Trophoblast cell (in vitro differentiated cells and primary cell): ENCODE measurements around the gene KLF6.
A peak's percentile ranks its signal among the peaks of the same experiment; 100 is the strongest.
"Not testable (repeated sequence)": the region's sequence is repeated elsewhere in the genome, so short reads cannot be mapped to it uniquely, and the experiment has no call there.

Experiments
- DNase-seq, 2 donors: peaks; one replicate each; pipeline ENCODE4 v3.0.0-alpha.2; 2016
- H2AFZ ChIP-seq: 2 replicates; pipeline ENCODE4 v1.6.1; 2013; ENCODE audit warnings: low read length, moderate library complexity, mild to moderate bottlenecking; ENCODE audit not compliant: insufficient read depth, poor library complexity
- H2AK5ac ChIP-seq: 2 replicates; pipeline ENCODE4 v1.6.1; 2013; ENCODE audit warnings: mild to moderate bottlenecking, low read length
- H2BK120ac ChIP-seq: 2 replicates; pipeline ENCODE4 v1.6.1; 2013; ENCODE audit warnings: low read length, mild to moderate bottlenecking, moderate library complexity; ENCODE audit not compliant: insufficient read depth, poor library complexity
- H2BK12ac ChIP-seq: 2 replicates; pipeline ENCODE4 v1.6.1; 2013; ENCODE audit warnings: mild to moderate bottlenecking, low read length, moderate library complexity
- H2BK5ac ChIP-seq: 2 replicates; pipeline ENCODE4 v1.6.1; 2013; ENCODE audit warnings: low read length, low read depth, moderate library complexity, mild to moderate bottlenecking; ENCODE audit not compliant: poor library complexity
- H3K14ac ChIP-seq: 2 replicates; pipeline ENCODE4 v1.6.1; 2013; ENCODE audit warnings: mild to moderate bottlenecking, low read length
- H3K18ac ChIP-seq: 2 replicates; pipeline ENCODE4 v1.6.1; 2013; ENCODE audit warnings: mild to moderate bottlenecking, low read length
- H3K23ac ChIP-seq: 2 replicates; pipeline ENCODE4 v1.6.1; 2013; ENCODE audit warnings: low read length
- H3K27ac ChIP-seq: 2 replicates; pipeline ENCODE4 v1.5.1; 2013; ENCODE audit warnings: low read depth, mild to moderate bottlenecking, inconsistent platforms, low read length, moderate library complexity
- H3K27me3 ChIP-seq: 2 replicates; pipeline ENCODE4 v1.6.1; 2013; ENCODE audit warnings: inconsistent platforms, mild to moderate bottlenecking, low read length, moderate library complexity; ENCODE audit not compliant: insufficient read depth
- H3K36me3 ChIP-seq, 2 experiments: 1 replicate in 1 of 2; 2 replicates in 1 of 2; pipeline ENCODE4 v1.6.1; 2013; ENCODE audit warnings: low read length in 2 of 2, mild to moderate bottlenecking in 2 of 2, moderate library complexity in 1 of 2; ENCODE audit not compliant: insufficient read depth in 2 of 2, control insufficient read depth in 1 of 2
- H3K4ac ChIP-seq: 2 replicates; pipeline ENCODE4 v1.6.1; 2013; ENCODE audit warnings: low read depth, mild to moderate bottlenecking, low read length, moderate library complexity
- H3K4me1 ChIP-seq, 2 experiments: 1 replicate in 1 of 2; 2 replicates in 1 of 2; pipeline ENCODE4 v1.6.1; 2013; ENCODE audit warnings: low read length in 2 of 2, mild to moderate bottlenecking in 2 of 2, moderate library complexity in 1 of 2; ENCODE audit not compliant: insufficient read depth in 2 of 2, control insufficient read depth in 1 of 2
- H3K4me2 ChIP-seq: 2 replicates; pipeline ENCODE4 v1.6.1; 2013; ENCODE audit warnings: inconsistent platforms, mild to moderate bottlenecking, low read length, moderate library complexity
- H3K4me3 ChIP-seq: 2 replicates; pipeline ENCODE4 v1.5.1; 2013; ENCODE audit warnings: mild to moderate bottlenecking, low read depth, low read length, inconsistent platforms
- H3K79me1 ChIP-seq: one replicate; pipeline ENCODE4 v1.6.1; 2013; ENCODE audit warnings: low read length
- H3K79me2 ChIP-seq: 2 replicates; pipeline ENCODE4 v1.6.1; 2013; ENCODE audit warnings: low read length, mild to moderate bottlenecking; ENCODE audit not compliant: control insufficient read depth, insufficient read depth, poor library complexity
- H3K9ac ChIP-seq: 2 replicates; pipeline ENCODE4 v1.6.1; 2013; ENCODE audit warnings: mild to moderate bottlenecking, low read length
- H3K9me3 ChIP-seq: 2 replicates; pipeline ENCODE4 v1.6.1; 2013; ENCODE audit warnings: low read depth, mild to moderate bottlenecking, control low read depth, inconsistent platforms, low read length; ENCODE audit not compliant: insufficient read depth
- H4K12ac ChIP-seq: 2 replicates; pipeline ENCODE4 v1.6.1; 2013; ENCODE audit warnings: low read depth, mild to moderate bottlenecking, low read length, moderate library complexity
- H4K8ac ChIP-seq: 2 replicates; pipeline ENCODE4 v1.6.1; 2013; ENCODE audit warnings: low read depth, mild to moderate bottlenecking, low read length, moderate library complexity
- H4K91ac ChIP-seq: one replicate; pipeline ENCODE4 v1.6.1; 2013; ENCODE audit warnings: low read depth, mild to moderate bottlenecking, low read length, moderate library complexity
- WGBS: extraction: QIAGEN DNeasy Blood & Tissue Kit; methylation state at CpG from one replicate; pipeline ENCODE4 v1.1.7; 2013; ENCODE audit warnings: missing lambda C conversion rate; ENCODE audit not compliant: insufficient read length, insufficient coverage; ENCODE audit errors: extremely low coverage; 5-methylcytosine and 5-hydroxymethylcytosine counted together

Gene KLF6

DNA sequence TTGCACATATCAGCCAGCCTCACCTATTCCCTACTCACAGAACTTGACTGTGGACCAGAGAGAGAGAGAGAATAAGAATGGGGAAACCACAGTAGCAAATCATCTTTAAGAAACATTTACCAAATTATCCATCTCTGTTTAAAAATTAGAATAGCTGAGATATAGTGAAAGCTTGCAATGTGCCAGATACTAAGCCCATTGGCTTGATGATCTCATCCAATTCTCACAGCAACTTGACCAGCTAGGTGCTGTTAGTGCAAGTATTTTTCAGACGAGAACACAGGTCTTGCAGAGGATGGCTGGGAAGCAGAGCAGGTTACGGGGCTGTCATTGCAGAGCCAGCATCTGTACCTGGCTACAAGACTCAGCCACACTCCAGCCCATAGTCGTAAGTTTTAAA lies 50.9 kb downstream of the KLF6 start:
- Histone ChIP-seq H3K79me1 (peaks cover 4% of the 10 kb centered on the region), H4K91ac (peak overlapping the region; percentile 15), H3K27ac (no peak overlapping the region), H3K27me3 (no peaks in the 10 kb centered on the region), H2BK120ac (no peak overlapping the region), H2BK5ac (no peak overlapping the region), H3K4ac (no peak overlapping the region), H3K9me3 (peaks cover 1% of the 10 kb centered on the region), H3K4me1 (peaks cover 0 to 5% of the 10 kb centered on the region in 2 experiments), H3K4me2 (no peak overlapping the region), H3K4me3 (no peak overlapping the region), H3K9ac (no peak overlapping the region), H3K18ac (no peak overlapping the region), H4K8ac (peak overlapping the region; percentile 1), H3K14ac (peak overlapping the region; percentile 39), H2AK5ac (no peak overlapping the region), H3K23ac (no peak overlapping the region), H3K79me2 (no peaks in the 10 kb centered on the region), H2BK12ac (peak overlapping the region; percentile 82), H3K36me3 (no peaks in the 10 kb centered on the region), H4K12ac (no peak overlapping the region), H2AFZ (no peak overlapping the region)
- DNase-seq = no peak
- WGBS = no CpG with 5 or more reads among the region's 3 CpGs

DNA sequence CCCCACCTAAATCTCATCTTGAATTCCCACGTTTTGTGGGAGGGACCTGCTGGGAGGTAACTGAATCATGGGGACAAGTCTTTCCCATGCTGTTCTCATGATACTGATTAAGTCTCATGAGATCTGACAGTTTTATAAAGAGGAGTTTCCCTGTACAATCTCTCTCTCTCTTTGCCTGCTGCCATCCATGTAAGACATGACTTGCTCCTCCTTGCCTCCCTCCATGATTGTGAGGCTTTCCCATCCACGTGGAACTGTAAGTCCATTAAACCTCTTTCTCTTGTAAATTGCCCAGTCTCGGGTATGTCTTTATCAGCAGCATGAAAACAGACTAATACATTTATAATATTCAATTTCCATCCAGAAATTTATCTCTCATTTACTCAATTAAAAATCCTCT lies 52.8 kb downstream of the KLF6 start:
- not testable (repeated sequence) for H3K79me1 ChIP-seq, H3K4me3 ChIP-seq, H2BK5ac ChIP-seq, H3K9me3 ChIP-seq, H3K18ac ChIP-seq, H2BK12ac ChIP-seq, H3K4me1 ChIP-seq, H3K36me3 ChIP-seq, H3K4me2 ChIP-seq, DNase-seq, H4K12ac ChIP-seq, H3K27ac ChIP-seq, H4K91ac ChIP-seq, H3K4ac ChIP-seq, H2BK120ac ChIP-seq, H3K9ac ChIP-seq, H3K14ac ChIP-seq, H2AFZ ChIP-seq, H2AK5ac ChIP-seq, H3K27me3 ChIP-seq, H4K8ac ChIP-seq, H3K79me2 ChIP-seq, H3K23ac ChIP-seq
- no CpG with 5 or more reads among the region's 3 CpGs for WGBS

DNA sequence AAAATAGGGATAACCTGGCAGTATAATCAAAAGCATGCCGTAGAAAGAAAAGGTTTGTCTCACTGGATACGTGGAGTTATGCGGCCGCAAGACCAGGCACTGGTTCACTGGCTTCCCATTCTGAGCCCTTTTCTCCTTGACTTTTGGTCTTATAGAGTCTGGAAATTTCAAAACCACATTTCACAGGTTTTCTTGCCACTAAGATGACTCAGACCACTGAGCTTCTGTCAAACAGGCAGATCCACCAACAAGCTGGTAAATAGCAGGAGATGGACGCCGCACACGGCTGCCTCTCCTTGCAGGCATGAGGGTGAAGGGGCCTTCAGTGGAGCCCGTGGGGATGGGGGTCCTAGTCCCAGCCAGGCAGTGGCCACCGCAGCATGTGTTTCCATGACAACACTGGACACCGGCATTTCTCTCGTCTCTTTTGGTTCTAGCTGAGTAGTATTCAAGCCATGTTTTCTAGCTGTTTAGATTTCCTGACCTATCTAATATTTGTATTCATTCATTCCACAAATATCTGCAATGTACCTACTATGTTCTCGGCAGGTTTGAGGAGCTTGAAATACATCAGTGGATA lies 55.5 kb downstream of the KLF6 start:
- no peak overlapping the region for H4K8ac ChIP-seq
- H3K23ac ChIP-seq = no peak overlapping the region
- peak; percentile 77 to 92 for DNase-seq
- no peak overlapping the region for H2AFZ ChIP-seq
- no peak overlapping the region for H3K4ac ChIP-seq
- H3K4me2 ChIP-seq = no peak overlapping the region
- H3K9ac ChIP-seq = no peak overlapping the region
- no peaks in the 10 kb centered on the region for H3K36me3 ChIP-seq
- no peaks in the 10 kb centered on the region for H3K79me2 ChIP-seq
- H3K27me3 ChIP-seq = no peaks in the 10 kb centered on the region
- H2AK5ac ChIP-seq = no peak overlapping the region
- peaks cover 0 to 5% of the 10 kb centered on the region in 2 experiments for H3K4me1 ChIP-seq
- WGBS = no CpG with 5 or more reads among the region's 12 CpGs
- no peak overlapping the region for H4K12ac ChIP-seq
- H2BK5ac ChIP-seq = no peak overlapping the region
- no peak overlapping the region for H4K91ac ChIP-seq
- H3K79me1 ChIP-seq = peaks cover 6% of the 10 kb centered on the region
- H2BK12ac ChIP-seq = no peak overlapping the region
- no peak overlapping the region for H3K27ac ChIP-seq
- peaks cover 1% of the 10 kb centered on the region for H3K9me3 ChIP-seq
- no peak overlapping the region for H2BK120ac ChIP-seq
- H3K18ac ChIP-seq = no peak overlapping the region
- H3K14ac ChIP-seq = no peak overlapping the region
- no peak overlapping the region for H3K4me3 ChIP-seq

DNA sequence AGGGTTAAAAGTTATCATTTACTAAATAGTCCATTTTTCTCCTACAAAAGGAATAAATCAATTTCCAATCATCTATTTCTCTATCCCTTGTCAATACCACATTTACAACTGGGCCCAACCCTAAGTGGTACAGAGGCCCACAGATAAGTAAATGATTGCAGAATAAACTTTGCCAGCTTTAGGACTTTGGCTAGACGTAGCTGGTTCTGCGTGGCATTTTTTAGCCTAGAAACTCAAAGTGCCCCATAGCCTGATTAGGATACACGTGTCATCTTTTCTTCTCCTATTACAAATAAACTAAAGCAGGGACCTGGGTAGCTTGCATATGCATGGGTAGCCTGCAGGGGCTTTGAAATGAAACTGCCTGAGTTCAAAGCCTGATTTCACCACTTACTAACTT lies 56.4 kb downstream of the KLF6 start:
- Histone ChIP-seq H2BK12ac (peak overlapping the region; percentile 64), H3K79me2 (no peaks in the 10 kb centered on the region), H3K27ac (no peak overlapping the region), H3K9me3 (peaks cover 1% of the 10 kb centered on the region), H4K91ac (no peak overlapping the region), H3K4me1 (peaks cover 0 to 5% of the 10 kb centered on the region in 2 experiments), H3K14ac (no peak overlapping the region), H3K9ac (no peak overlapping the region), H3K4me2 (no peak overlapping the region), H4K12ac (no peak overlapping the region), H3K27me3 (no peaks in the 10 kb centered on the region), H3K36me3 (no peaks in the 10 kb centered on the region), H3K18ac (no peak overlapping the region), H2BK120ac (no peak overlapping the region), H2AK5ac (no peak overlapping the region), H3K4me3 (no peak overlapping the region), H3K4ac (no peak overlapping the region), H2AFZ (no peak overlapping the region), H3K79me1 (peaks cover 6% of the 10 kb centered on the region), H2BK5ac (no peak overlapping the region), H3K23ac (no peak overlapping the region), H4K8ac (no peak overlapping the region)
- peak in 1 of 2 donors; percentile 23 for DNase-seq
- no CpG with 5 or more reads among the region's 3 CpGs for WGBS
